ENCODE data around the gene SSR4.

Gene SSR4

GRCh38 chrX:153769865-153770600 lies 24.4 kb upstream of the SSR4 start:
- Histone ChIP-seq H3K9ac (ENCODE audit: low read depth in 1 of 2, low read length in 2 of 2) (no peak overlapping the region), H3K9me3 (ENCODE audit: control insufficient read depth in 1 of 2, low read length in 2 of 2) (no peaks in the 10 kb centered on the region), H3K4me3 (ENCODE audit: low read depth in 1 of 2, low read length in 2 of 2) (no peak overlapping the region), H3K4me1 (ENCODE audit: control insufficient read depth in 1 of 2, insufficient read depth in 2 of 2, low read length in 2 of 2) (no peaks in the 10 kb centered on the region), H3K36me3 (ENCODE audit: control insufficient read depth in 1 of 2, insufficient read depth in 2 of 2, low read length in 2 of 2) (no peaks in the 10 kb centered on the region), H3K27me3 (ENCODE audit: control insufficient read depth in 1 of 2, insufficient read depth in 2 of 2, low read length in 2 of 2) (no peaks in the 10 kb centered on the region), H3K27ac (ENCODE audit: low read depth, low read length) (no peak overlapping the region)

GRCh38 chrX:153770601-153771414 lies 23.7 kb upstream of the SSR4 start:
- H3K27ac ChIP-seq (ENCODE audit: low read depth, low read length): no peak overlapping the region
- no peaks in the 10 kb centered on the region for H3K36me3 ChIP-seq (ENCODE audit: control insufficient read depth in 1 of 2, insufficient read depth in 2 of 2, low read length in 2 of 2)
- H3K9ac ChIP-seq (ENCODE audit: low read depth in 1 of 2, low read length in 2 of 2): no peak overlapping the region

GRCh38 chrX:153771415-153772315 lies 22.8 kb upstream of the SSR4 start:
- Histone ChIP-seq H3K4me1 (ENCODE audit: control insufficient read depth in 1 of 2, insufficient read depth in 2 of 2, low read length in 2 of 2) (no peaks in the 10 kb centered on the region), H3K9ac (ENCODE audit: low read depth in 1 of 2, low read length in 2 of 2) (no peak overlapping the region), H3K27me3 (ENCODE audit: control insufficient read depth in 1 of 2, insufficient read depth in 2 of 2, low read length in 2 of 2) (no peaks in the 10 kb centered on the region), H3K36me3 (ENCODE audit: control insufficient read depth in 1 of 2, insufficient read depth in 2 of 2, low read length in 2 of 2) (no peaks in the 10 kb centered on the region), H3K9me3 (ENCODE audit: control insufficient read depth in 1 of 2, low read length in 2 of 2) (no peaks in the 10 kb centered on the region), H3K4me3 (ENCODE audit: low read depth in 1 of 2, low read length in 2 of 2) (no peak overlapping the region), H3K27ac (ENCODE audit: low read depth, low read length) (no peak overlapping the region)

More at GRCh38 chrX:153770601-153771414, 23.7 kb upstream of the SSR4 start:
- Histone ChIP-seq H3K4me1 (ENCODE audit: control insufficient read depth in 1 of 2, insufficient read depth in 2 of 2, low read length in 2 of 2) (no peaks in the 10 kb centered on the region), H3K4me3 (ENCODE audit: low read depth in 1 of 2, low read length in 2 of 2) (no peak overlapping the region), H3K9me3 (ENCODE audit: control insufficient read depth in 1 of 2, low read length in 2 of 2) (no peaks in the 10 kb centered on the region), H3K27me3 (ENCODE audit: control insufficient read depth in 1 of 2, insufficient read depth in 2 of 2, low read length in 2 of 2) (no peaks in the 10 kb centered on the region)

GRCh38 chrX:153772316-153773217 lies 21.9 kb upstream of the SSR4 start:
- H3K9me3 ChIP-seq (ENCODE audit: control insufficient read depth in 1 of 2, low read length in 2 of 2): no peaks in the 10 kb centered on the region
- H3K27me3 ChIP-seq (ENCODE audit: control insufficient read depth in 1 of 2, insufficient read depth in 2 of 2, low read length in 2 of 2): no peaks in the 10 kb centered on the region
- H3K4me1 ChIP-seq (ENCODE audit: control insufficient read depth in 1 of 2, insufficient read depth in 2 of 2, low read length in 2 of 2): no peaks in the 10 kb centered on the region
- no peak overlapping the region for H3K9ac ChIP-seq (ENCODE audit: low read depth in 1 of 2, low read length in 2 of 2)
- no peaks in the 10 kb centered on the region for H3K36me3 ChIP-seq (ENCODE audit: control insufficient read depth in 1 of 2, insufficient read depth in 2 of 2, low read length in 2 of 2)
- no peak overlapping the region for H3K27ac ChIP-seq (ENCODE audit: low read depth, low read length)
- no peak overlapping the region for H3K4me3 ChIP-seq (ENCODE audit: low read depth in 1 of 2, low read length in 2 of 2)

DNA sequence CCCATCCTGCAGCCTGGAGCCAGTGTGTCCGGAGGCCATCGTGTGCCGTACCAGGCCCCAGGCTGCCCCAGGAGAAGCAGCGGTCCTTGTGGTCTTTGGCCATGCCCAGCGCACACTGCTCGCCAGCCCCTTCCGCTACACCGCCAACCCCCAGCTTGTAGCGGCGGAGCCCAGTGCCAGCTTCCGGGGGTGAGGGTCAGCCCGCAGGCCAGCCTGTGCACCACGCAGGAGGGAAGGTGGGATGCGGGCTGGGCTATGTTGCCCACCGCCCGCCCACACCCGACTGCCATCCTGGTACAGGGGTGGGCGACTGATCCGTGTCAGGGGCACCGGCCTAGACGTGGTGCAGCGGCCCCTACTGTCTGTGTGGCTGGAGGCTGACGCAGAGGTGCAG lies 21.3 kb upstream of the SSR4 start:
- Histone ChIP-seq H3K27me3 (ENCODE audit: control insufficient read depth in 1 of 2, insufficient read depth in 2 of 2, low read length in 2 of 2) (no peaks in the 10 kb centered on the region), H3K9me3 (ENCODE audit: control insufficient read depth in 1 of 2, low read length in 2 of 2) (no peaks in the 10 kb centered on the region), H3K4me3 (ENCODE audit: low read depth in 1 of 2, low read length in 2 of 2) (no peak overlapping the region), H3K9ac (ENCODE audit: low read depth in 1 of 2, low read length in 2 of 2) (no peak overlapping the region), H3K27ac (ENCODE audit: low read depth, low read length) (no peak overlapping the region), H3K36me3 (ENCODE audit: control insufficient read depth in 1 of 2, insufficient read depth in 2 of 2, low read length in 2 of 2) (no peaks in the 10 kb centered on the region), H3K4me1 (ENCODE audit: control insufficient read depth in 1 of 2, insufficient read depth in 2 of 2, low read length in 2 of 2) (no peaks in the 10 kb centered on the region)

- H3K36me3 ChIP-seq (ENCODE audit: control insufficient read depth in 1 of 2, insufficient read depth in 2 of 2, low read length in 2 of 2): no peaks in the 10 kb centered on the region
- H3K9me3 ChIP-seq (ENCODE audit: control insufficient read depth in 1 of 2, low read length in 2 of 2): no peaks in the 10 kb centered on the region
- H3K4me1 ChIP-seq (ENCODE audit: control insufficient read depth in 1 of 2, insufficient read depth in 2 of 2, low read length in 2 of 2): no peaks in the 10 kb centered on the region
- H3K27me3 ChIP-seq (ENCODE audit: control insufficient read depth in 1 of 2, insufficient read depth in 2 of 2, low read length in 2 of 2): no peaks in the 10 kb centered on the region
- no peak overlapping the region for H3K9ac ChIP-seq (ENCODE audit: low read depth in 1 of 2, low read length in 2 of 2)
- no peak overlapping the region for H3K4me3 ChIP-seq (ENCODE audit: low read depth in 1 of 2, low read length in 2 of 2)
- no peak overlapping the region for H3K27ac ChIP-seq (ENCODE audit: low read depth, low read length)
These were observed 20.5 kb upstream of the SSR4 start for GRCh38 chrX:153773741-153774575.

DNA sequence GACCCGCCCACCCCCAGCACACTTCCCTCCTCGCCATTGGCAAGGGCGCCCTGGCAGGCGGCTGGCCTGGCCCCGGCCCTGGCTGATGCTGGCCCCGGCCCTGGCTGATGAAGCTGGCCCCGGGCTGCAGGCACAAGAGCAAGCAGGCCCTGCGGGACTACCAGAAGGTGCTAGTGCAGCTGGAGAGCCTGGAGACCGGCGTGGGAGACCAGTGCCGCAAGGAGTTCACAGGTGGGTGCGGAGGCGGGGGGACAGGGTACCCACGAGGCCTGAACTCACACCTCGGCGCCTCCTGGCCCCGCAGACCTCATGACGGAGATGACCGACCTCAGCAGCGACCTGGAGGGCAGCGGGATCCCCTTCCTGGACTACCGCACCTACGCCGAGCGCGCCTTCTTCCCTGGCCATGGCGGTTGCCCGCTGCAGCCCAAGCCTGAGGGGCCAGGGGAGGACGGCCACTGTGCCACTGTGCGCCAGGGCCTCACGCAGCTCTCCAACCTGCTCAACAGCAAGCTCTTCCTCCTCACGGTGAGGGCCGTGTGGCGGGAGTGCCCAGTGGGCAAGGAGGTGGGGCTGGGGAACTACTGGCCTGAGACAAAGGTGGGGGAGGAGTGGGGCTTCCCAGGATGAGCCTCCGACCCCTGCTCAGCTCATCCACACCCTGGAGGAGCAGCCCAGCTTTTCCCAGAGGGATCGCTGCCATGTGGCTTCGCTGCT lies 19.7 kb upstream of the SSR4 start:
- H3K27ac ChIP-seq (ENCODE audit: low read depth, low read length): no peak overlapping the region
- H3K9me3 ChIP-seq (ENCODE audit: control insufficient read depth in 1 of 2, low read length in 2 of 2): no peaks in the 10 kb centered on the region
- H3K4me3 ChIP-seq (ENCODE audit: low read depth in 1 of 2, low read length in 2 of 2): no peak overlapping the region
- no peak overlapping the region for H3K9ac ChIP-seq (ENCODE audit: low read depth in 1 of 2, low read length in 2 of 2)
- H3K36me3 ChIP-seq (ENCODE audit: control insufficient read depth in 1 of 2, insufficient read depth in 2 of 2, low read length in 2 of 2): no peaks in the 10 kb centered on the region
- H3K4me1 ChIP-seq (ENCODE audit: control insufficient read depth in 1 of 2, insufficient read depth in 2 of 2, low read length in 2 of 2): no peaks in the 10 kb centered on the region
- H3K27me3 ChIP-seq (ENCODE audit: control insufficient read depth in 1 of 2, insufficient read depth in 2 of 2, low read length in 2 of 2): peaks cover 0 to 3% of the 10 kb centered on the region in 2 donors

DNA sequence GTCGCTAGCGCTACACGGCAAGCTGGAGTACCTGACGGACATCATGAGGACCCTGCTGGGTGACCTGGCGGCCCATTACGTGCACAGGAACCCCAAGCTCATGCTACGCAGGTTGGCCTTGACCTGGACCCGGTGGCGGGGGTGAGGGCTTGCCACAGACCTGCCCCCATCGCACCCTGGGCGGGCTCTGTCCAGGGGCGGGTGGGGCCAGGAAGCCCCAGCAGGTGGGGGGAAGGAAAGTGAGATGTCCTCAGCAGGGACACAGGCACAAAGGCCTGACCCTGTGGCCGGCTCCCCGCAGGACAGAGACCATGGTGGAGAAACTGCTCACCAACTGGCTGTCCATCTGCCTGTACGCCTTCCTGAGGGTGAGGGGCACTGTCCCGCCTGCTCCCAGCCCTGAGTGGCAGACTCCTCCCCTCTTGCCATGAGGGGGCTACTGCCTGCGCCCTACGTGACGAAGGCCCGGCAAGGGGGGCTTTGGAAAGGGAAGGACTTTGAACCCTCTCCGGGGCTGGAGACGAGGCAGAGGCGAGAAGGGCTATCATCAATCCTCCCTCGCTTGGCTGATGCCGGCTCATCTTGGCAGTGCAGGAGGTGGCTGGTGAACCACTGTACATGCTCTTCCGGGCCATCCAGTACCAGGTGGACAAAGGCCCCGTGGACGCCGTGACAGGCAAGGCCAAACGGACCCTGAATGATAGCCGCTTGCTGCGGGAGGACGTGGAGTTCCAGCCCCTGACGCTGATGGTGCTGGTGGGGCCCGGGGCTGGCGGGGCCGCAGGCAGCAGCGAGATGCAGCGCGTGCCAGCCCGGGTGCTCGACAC lies 19.0 kb upstream of the SSR4 start:
- no peak overlapping the region for H3K27ac ChIP-seq (ENCODE audit: low read depth, low read length)
- no peak overlapping the region for H3K4me3 ChIP-seq (ENCODE audit: low read depth in 1 of 2, low read length in 2 of 2)
- H3K9ac ChIP-seq (ENCODE audit: low read depth in 1 of 2, low read length in 2 of 2): no peak overlapping the region
- peaks cover 0 to 4% of the 10 kb centered on the region in 2 donors for H3K4me1 ChIP-seq (ENCODE audit: control insufficient read depth in 1 of 2, insufficient read depth in 2 of 2, low read length in 2 of 2)
- H3K36me3 ChIP-seq (ENCODE audit: control insufficient read depth in 1 of 2, insufficient read depth in 2 of 2, low read length in 2 of 2): no peaks in the 10 kb centered on the region
- no peaks in the 10 kb centered on the region for H3K9me3 ChIP-seq (ENCODE audit: control insufficient read depth in 1 of 2, low read length in 2 of 2)
- peaks cover 0 to 9% of the 10 kb centered on the region in 2 donors for H3K27me3 ChIP-seq (ENCODE audit: control insufficient read depth in 1 of 2, insufficient read depth in 2 of 2, low read length in 2 of 2)
